Measurements from ENCODE around the gene CCT3. TPM values are rescaled to one million over a fixed set of nuclear protein-coding genes. Genes with fewer than 3 reads are reported as not detected.
A peak's percentile ranks its signal among the peaks of the same experiment; 100 is the strongest.

The CCT3 gene
- total and polyA plus RNA-seq, 2 donors: 114 to 296 TPM

DNA sequence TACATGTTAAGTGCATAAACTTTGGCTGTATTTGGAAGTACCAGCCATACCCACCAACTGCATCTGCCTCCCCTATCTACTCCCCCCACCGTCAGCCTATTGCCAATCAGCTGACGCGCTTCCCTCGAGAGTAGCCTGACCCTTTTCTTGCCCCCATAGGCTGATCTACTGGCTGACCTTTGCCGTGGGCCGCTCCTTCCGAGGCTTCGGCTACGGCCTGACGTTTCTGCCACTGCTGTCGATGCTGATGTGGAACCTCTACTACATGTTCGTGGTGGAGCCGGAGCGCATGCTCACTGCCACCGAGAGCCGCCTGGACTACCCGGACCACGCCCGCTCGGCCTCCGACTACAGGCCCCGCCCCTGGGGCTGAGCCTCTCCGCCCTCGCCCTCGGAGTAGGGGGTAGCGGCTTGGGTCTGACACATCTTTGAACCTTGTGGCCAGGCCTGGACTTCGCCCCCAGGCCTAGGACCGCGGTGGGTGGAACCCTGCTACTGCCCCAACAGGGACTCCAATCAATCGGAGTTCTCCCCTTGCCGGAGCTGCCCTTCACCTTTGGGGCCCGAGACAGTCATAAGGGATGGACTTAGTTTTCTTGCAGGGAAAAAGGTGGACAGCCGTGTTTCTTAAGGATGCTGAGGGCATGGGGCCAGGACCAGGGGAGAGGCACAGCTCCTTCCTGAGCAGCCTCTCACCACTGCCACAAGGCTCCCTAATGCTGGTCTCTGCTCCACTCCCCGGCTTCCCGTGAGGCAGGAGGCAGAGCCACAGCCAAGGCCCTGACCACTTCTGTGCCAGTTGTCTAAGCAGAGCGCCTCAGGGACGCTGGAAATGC lies 46.6 kb downstream of the CCT3 start:
- Histone ChIP-seq H3K27ac (ENCODE audit: low read depth in 1 of 2, low read length in 1 of 2) (no peak overlapping the region), H3K9me3 (ENCODE audit: control insufficient read depth in 2 of 2, insufficient read depth in 1 of 2, low read length in 1 of 2) (no peaks in the 10 kb centered on the region), H3K4me3 (ENCODE audit: low read length in 2 of 2) (no peak overlapping the region), H3K36me3 (ENCODE audit: control insufficient read depth in 2 of 2, insufficient read depth in 2 of 2, low read length in 1 of 2) (peaks cover 19 to 25% of the 10 kb centered on the region in 2 donors), H3K27me3 (ENCODE audit: control insufficient read depth in 2 of 2, insufficient read depth in 1 of 2, low read length in 1 of 2) (no peaks in the 10 kb centered on the region), H3K4me1 (ENCODE audit: control insufficient read depth in 2 of 2, insufficient read depth in 2 of 2, low read length in 2 of 2) (peaks cover 11 to 12% of the 10 kb centered on the region in 2 donors)
- WGBS: 70% methylated on average over 37 of the region's 37 CpGs
- peak in 1 of 9 donors; percentile 5 for DNase-seq (ENCODE audit: low read depth in 6 of 9, low spot score in 9 of 9)

DNA sequence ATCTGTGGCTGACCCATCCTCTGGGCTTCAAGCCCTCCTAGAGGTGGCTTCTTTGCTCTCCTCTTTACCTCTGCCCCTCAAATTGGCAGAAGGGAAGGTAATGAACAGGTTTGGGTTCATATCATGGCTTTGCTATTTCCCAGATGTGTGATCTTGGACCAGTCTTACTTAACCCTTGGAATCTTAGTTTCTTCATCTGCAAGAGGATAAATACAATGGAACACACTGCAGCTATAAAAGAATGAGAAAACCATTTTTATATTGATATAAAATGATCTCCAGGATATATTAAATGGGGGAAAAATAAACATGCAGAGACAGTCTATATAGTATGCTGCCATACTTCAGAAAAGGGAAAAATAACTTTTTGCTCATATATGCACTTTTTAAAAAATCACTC lies 48.2 kb downstream of the CCT3 start:
- peaks cover 2 to 6% of the 10 kb centered on the region in 2 donors for H3K4me1 ChIP-seq (ENCODE audit: control insufficient read depth in 2 of 2, insufficient read depth in 2 of 2, low read length in 2 of 2)
- H3K27me3 ChIP-seq (ENCODE audit: control insufficient read depth in 2 of 2, insufficient read depth in 1 of 2, low read length in 1 of 2): no peaks in the 10 kb centered on the region
- H3K4me3 ChIP-seq (ENCODE audit: low read length in 2 of 2): no peak overlapping the region
- H3K27ac ChIP-seq (ENCODE audit: low read depth in 1 of 2, low read length in 1 of 2): no peak overlapping the region
- H3K9me3 ChIP-seq (ENCODE audit: control insufficient read depth in 2 of 2, insufficient read depth in 1 of 2, low read length in 1 of 2): no peaks in the 10 kb centered on the region
- no peak for DNase-seq (ENCODE audit: low read depth in 6 of 9, low spot score in 9 of 9)
- peaks cover 30 to 37% of the 10 kb centered on the region in 2 donors for H3K36me3 ChIP-seq (ENCODE audit: control insufficient read depth in 2 of 2, insufficient read depth in 2 of 2, low read length in 1 of 2)

DNA sequence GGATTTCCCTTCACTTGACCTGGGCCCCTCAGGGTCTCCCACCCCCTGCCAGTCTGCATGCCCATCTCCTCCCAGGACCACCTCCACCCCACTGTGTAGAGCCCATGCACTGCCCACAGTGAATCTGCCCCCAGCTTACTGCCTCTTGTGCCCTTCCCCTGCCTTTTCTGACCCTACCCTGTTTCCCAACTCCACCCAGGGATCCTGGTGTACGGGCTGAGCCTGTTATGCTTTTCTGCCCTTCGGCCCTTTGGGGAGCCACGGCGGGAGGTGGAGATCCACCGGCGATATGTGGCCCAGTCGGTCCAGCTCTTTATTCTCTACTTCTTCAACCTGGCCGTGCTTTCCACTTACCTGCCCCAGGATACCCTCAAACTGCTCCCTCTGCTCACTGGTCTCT lies 52.0 kb downstream of the CCT3 start:
- H3K4me1 ChIP-seq (ENCODE audit: control insufficient read depth in 2 of 2, insufficient read depth in 2 of 2, low read length in 2 of 2): peaks cover 13 to 23% of the 10 kb centered on the region in 2 donors
- H3K9me3 ChIP-seq (ENCODE audit: control insufficient read depth in 2 of 2, insufficient read depth in 1 of 2, low read length in 1 of 2): no peaks in the 10 kb centered on the region
- H3K27me3 ChIP-seq (ENCODE audit: control insufficient read depth in 2 of 2, insufficient read depth in 1 of 2, low read length in 1 of 2): no peaks in the 10 kb centered on the region
- WGBS: over 99% methylated on average over 8 of the region's 8 CpGs
- peaks cover 12 to 17% of the 10 kb centered on the region in 2 donors for H3K36me3 ChIP-seq (ENCODE audit: control insufficient read depth in 2 of 2, insufficient read depth in 2 of 2, low read length in 1 of 2)
- no peak overlapping the region for H3K27ac ChIP-seq (ENCODE audit: low read depth in 1 of 2, low read length in 1 of 2)
- no peak overlapping the region for H3K4me3 ChIP-seq (ENCODE audit: low read length in 2 of 2)
- DNase-seq (ENCODE audit: low read depth in 6 of 9, low spot score in 9 of 9): no peak

DNA sequence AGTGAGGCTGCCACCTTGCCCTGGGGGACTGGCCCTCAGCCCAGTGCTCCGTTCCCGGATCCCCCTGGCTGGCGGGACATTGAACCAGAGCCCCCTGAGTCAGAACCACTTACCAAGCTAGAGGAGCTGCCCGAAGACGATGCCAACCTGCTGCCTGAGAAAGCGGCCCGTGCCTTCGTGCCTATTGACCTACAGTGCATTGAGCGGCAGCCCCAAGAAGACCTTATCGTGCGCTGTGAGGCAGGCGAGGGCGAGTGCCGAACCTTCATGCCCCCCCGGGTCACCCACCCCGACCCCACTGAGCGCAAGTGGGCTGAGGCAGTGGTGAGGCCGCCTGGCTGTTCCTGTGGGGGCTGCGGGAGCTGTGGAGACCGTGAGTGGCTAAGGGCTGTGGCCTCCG lies 52.7 kb downstream of the CCT3 start:
- Histone ChIP-seq H3K36me3 (ENCODE audit: control insufficient read depth in 2 of 2, insufficient read depth in 2 of 2, low read length in 1 of 2) (peaks cover 11 to 17% of the 10 kb centered on the region in 2 donors), H3K4me1 (ENCODE audit: control insufficient read depth in 2 of 2, insufficient read depth in 2 of 2, low read length in 2 of 2) (peaks cover 14 to 25% of the 10 kb centered on the region in 2 donors), H3K4me3 (ENCODE audit: low read length in 2 of 2) (no peak overlapping the region), H3K9me3 (ENCODE audit: control insufficient read depth in 2 of 2, insufficient read depth in 1 of 2, low read length in 1 of 2) (no peaks in the 10 kb centered on the region), H3K27me3 (ENCODE audit: control insufficient read depth in 2 of 2, insufficient read depth in 1 of 2, low read length in 1 of 2) (no peaks in the 10 kb centered on the region), H3K27ac (ENCODE audit: low read depth in 1 of 2, low read length in 1 of 2) (no peak overlapping the region)
- 98% methylated on average over 21 of the region's 21 CpGs for WGBS
- DNase-seq (ENCODE audit: low read depth in 6 of 9, low spot score in 9 of 9): no peak

- no peaks in the 10 kb centered on the region for H3K9me3 ChIP-seq (ENCODE audit: control insufficient read depth in 2 of 2, insufficient read depth in 1 of 2, low read length in 1 of 2)
- peaks cover 11 to 22% of the 10 kb centered on the region in 2 donors for H3K36me3 ChIP-seq (ENCODE audit: control insufficient read depth in 2 of 2, insufficient read depth in 2 of 2, low read length in 1 of 2)
- no peak overlapping the region for H3K27ac ChIP-seq (ENCODE audit: low read depth in 1 of 2, low read length in 1 of 2)
- H3K4me1 ChIP-seq (ENCODE audit: control insufficient read depth in 2 of 2, insufficient read depth in 2 of 2, low read length in 2 of 2): peaks cover 14 to 25% of the 10 kb centered on the region in 2 donors
- WGBS: 94% methylated on average over 4 of the region's 4 CpGs
- no peak overlapping the region for H3K4me3 ChIP-seq (ENCODE audit: low read length in 2 of 2)
- no peak for DNase-seq (ENCODE audit: low read depth in 6 of 9, low spot score in 9 of 9)
- no peaks in the 10 kb centered on the region for H3K27me3 ChIP-seq (ENCODE audit: control insufficient read depth in 2 of 2, insufficient read depth in 1 of 2, low read length in 1 of 2)
Observed at GRCh38 chr1:156284757-156285156, 53.3 kb downstream of the CCT3 start.

DNA sequence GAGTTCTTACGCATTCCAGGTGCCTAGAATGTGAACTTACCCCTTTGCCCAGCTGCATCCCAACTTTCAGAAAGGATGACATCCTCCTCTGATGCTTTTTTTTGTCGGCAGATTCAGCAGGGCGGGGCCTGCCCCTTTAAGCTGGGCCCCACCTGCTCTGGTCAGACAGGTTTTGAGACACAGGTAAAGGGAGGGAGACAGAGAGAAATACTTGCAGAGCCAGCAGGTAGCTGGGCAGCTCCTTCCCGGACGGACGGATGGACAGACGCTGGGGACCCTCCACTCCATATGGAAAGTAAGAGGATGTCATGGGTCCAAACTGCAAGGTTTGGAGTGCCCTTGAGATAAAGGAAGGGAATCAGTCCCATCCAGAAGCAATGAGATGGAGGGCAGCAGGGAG lies 54.0 kb downstream of the CCT3 start, which contains the start of gene TMEM79:
Gene TMEM79 (plus strand): TSS at position 214 of the 400 bp plus-strand sequence. CDS start 902 bp downstream, outside the sequence.
- Histone ChIP-seq H3K27me3 (ENCODE audit: control insufficient read depth in 2 of 2, insufficient read depth in 1 of 2, low read length in 1 of 2) (no peaks in the 10 kb centered on the region), H3K4me1 (ENCODE audit: control insufficient read depth in 2 of 2, insufficient read depth in 2 of 2, low read length in 2 of 2) (peaks cover 14 to 25% of the 10 kb centered on the region in 2 donors), H3K27ac (ENCODE audit: low read depth in 1 of 2, low read length in 1 of 2) (peak within 1 kb of the TSS in 1 of 2 donors; percentile 50), H3K9me3 (ENCODE audit: control insufficient read depth in 2 of 2, insufficient read depth in 1 of 2, low read length in 1 of 2) (no peaks in the 10 kb centered on the region), H3K4me3 (ENCODE audit: low read length in 2 of 2) (peak within 1 kb of the TSS; percentile 63 to 77), H3K36me3 (ENCODE audit: control insufficient read depth in 2 of 2, insufficient read depth in 2 of 2, low read length in 1 of 2) (peaks cover 11 to 25% of the 10 kb centered on the region in 2 donors)
- WGBS: 94% methylated on average over 7 of the region's 7 CpGs
- no peak for DNase-seq (ENCODE audit: low read depth in 6 of 9, low spot score in 9 of 9)

DNA sequence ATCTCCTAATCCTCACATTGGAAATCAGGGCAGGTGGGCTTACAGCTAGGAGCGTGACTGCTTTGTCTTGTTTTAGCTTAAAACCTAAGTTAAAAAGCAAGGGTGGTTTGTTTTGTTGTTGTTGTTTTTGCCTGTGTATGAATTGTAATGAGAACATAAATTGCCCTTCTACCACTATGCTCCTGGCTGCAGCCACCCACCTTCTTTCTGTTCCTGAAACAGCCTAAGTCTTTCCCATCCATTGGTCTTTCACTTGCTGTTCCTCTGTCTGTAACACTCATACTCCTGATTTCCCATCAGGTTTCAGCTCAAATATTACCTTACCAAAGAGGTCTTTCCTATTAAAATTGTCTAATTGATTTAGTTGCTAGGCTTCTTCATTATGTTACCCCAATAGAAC lies 54.6 kb downstream of the CCT3 start:
- no peak overlapping the region for H3K27ac ChIP-seq (ENCODE audit: low read depth in 1 of 2, low read length in 1 of 2)
- H3K4me1 ChIP-seq (ENCODE audit: control insufficient read depth in 2 of 2, insufficient read depth in 2 of 2, low read length in 2 of 2): peaks cover 14 to 25% of the 10 kb centered on the region in 2 donors
- no peaks in the 10 kb centered on the region for H3K27me3 ChIP-seq (ENCODE audit: control insufficient read depth in 2 of 2, insufficient read depth in 1 of 2, low read length in 1 of 2)
- peak overlapping the region; percentile 63 to 77 for H3K4me3 ChIP-seq (ENCODE audit: low read length in 2 of 2)
- DNase-seq (ENCODE audit: low read depth in 6 of 9, low spot score in 9 of 9): peak in 1 of 9 donors; percentile 4
- H3K36me3 ChIP-seq (ENCODE audit: control insufficient read depth in 2 of 2, insufficient read depth in 2 of 2, low read length in 1 of 2): peaks cover 17 to 31% of the 10 kb centered on the region in 2 donors
- no peaks in the 10 kb centered on the region for H3K9me3 ChIP-seq (ENCODE audit: control insufficient read depth in 2 of 2, insufficient read depth in 1 of 2, low read length in 1 of 2)
- WGBS: 91% methylated on average over 1 of the region's 1 CpG

- peaks cover 25 to 40% of the 10 kb centered on the region in 2 donors for H3K36me3 ChIP-seq (ENCODE audit: control insufficient read depth in 2 of 2, insufficient read depth in 2 of 2, low read length in 1 of 2)
- H3K27me3 ChIP-seq (ENCODE audit: control insufficient read depth in 2 of 2, insufficient read depth in 1 of 2, low read length in 1 of 2): no peaks in the 10 kb centered on the region
- peaks cover 14 to 25% of the 10 kb centered on the region in 2 donors for H3K4me1 ChIP-seq (ENCODE audit: control insufficient read depth in 2 of 2, insufficient read depth in 2 of 2, low read length in 2 of 2)
- DNase-seq (ENCODE audit: low read depth in 6 of 9, low spot score in 9 of 9): peak; percentile 92 to 99 (median 96)
- under 1% methylated on average over 50 of the region's 50 CpGs for WGBS
- no peaks in the 10 kb centered on the region for H3K9me3 ChIP-seq (ENCODE audit: control insufficient read depth in 2 of 2, insufficient read depth in 1 of 2, low read length in 1 of 2)
- H3K4me3 ChIP-seq (ENCODE audit: low read length in 2 of 2): peak within 1 kb of the TSS; percentile 63 to 77
- peak within 1 kb of the TSS; percentile 87 to 92 for H3K27ac ChIP-seq (ENCODE audit: low read depth in 1 of 2, low read length in 1 of 2)
Observed at GRCh38 chr1:156282479-156283222, 55.4 kb downstream of the CCT3 start, which contains the start of gene SMG5. Gene SMG5, minus strand, starts transcription at chr1:156282825. Its CDS starts 145 bp downstream, at chr1:156282680.

Measured in thymus (tissue), 11 donors.